Measurements from ENCODE around the gene NMD3. TPM values are rescaled to one million over a fixed set of nuclear protein-coding genes. Genes with fewer than 3 reads are reported as not detected.

The NMD3 gene
- total and polyA plus RNA-seq, 2 experiments from 2014 or later, result 27.8 to 52.5 TPM

DNA sequence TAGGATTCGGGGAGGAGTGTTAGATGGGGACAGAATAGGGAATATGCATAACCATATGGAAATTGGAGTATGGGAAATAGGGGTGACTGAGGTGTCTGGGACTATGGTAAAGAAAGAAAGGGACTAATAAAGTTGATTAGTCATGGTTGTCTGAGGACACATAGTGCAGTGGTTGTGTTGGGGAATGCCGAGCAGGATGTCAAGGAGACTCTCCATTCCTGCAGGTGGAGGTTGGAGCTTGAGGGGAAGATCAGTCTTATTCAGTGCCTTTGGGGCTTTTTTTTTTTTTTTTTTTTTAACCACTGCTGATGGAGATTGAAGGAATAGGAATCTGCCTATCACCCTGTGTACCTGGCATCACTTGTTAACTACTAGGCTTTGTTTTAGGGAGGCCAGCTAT, 10.8 kb downstream of the NMD3 start:
- H3K4me3 ChIP-seq, result no peak overlapping the region
- H3K27ac ChIP-seq, result no peak overlapping the region
- no peaks in the 10 kb centered on the region for H3K9me2 ChIP-seq (replicated peaks; ENCODE audit: insufficient read depth)
- no peaks in the 10 kb centered on the region for H3K4me1 ChIP-seq (ENCODE audit: insufficient read depth)
- H3K4me2 ChIP-seq, result no peak overlapping the region
- 98% methylated on average over 2 of the region's 2 CpGs for WGBS (ENCODE audit: low lambda C conversion rate, missing lambda C conversion rate)
- no peaks in the 10 kb centered on the region for H3K9me3 ChIP-seq (ENCODE audit: low read depth)
- H3K27me3 ChIP-seq, result no peaks in the 10 kb centered on the region
- no peak overlapping the region for H2AFZ ChIP-seq
- DNase-seq (ENCODE audit: low spot score), result no peak
- H4K20me1 ChIP-seq (ENCODE audit: insufficient read depth, poor library complexity, severe bottlenecking), result peaks cover 7% of the 10 kb centered on the region
- H3K79me2 ChIP-seq, result peaks cover 27% of the 10 kb centered on the region
- peaks cover 9% of the 10 kb centered on the region for H3K36me3 ChIP-seq (replicated peaks; ENCODE audit: insufficient read depth, low read depth)
- TF ChIP-seq, protein P1, sequence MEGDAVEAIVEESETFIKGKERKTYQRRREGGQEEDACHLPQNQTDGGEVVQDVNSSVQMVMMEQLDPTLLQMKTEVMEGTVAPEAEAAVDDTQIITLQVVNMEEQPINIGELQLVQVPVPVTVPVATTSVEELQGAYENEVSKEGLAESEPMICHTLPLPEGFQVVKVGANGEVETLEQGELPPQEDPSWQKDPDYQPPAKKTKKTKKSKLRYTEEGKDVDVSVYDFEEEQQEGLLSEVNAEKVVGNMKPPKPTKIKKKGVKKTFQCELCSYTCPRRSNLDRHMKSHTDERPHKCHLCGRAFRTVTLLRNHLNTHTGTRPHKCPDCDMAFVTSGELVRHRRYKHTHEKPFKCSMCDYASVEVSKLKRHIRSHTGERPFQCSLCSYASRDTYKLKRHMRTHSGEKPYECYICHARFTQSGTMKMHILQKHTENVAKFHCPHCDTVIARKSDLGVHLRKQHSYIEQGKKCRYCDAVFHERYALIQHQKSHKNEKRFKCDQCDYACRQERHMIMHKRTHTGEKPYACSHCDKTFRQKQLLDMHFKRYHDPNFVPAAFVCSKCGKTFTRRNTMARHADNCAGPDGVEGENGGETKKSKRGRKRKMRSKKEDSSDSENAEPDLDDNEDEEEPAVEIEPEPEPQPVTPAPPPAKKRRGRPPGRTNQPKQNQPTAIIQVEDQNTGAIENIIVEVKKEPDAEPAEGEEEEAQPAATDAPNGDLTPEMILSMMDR (IDR thresholded peaks at IDR 0.05; ENCODE audit: poor library complexity), result no peak
- TF ChIP-seq EZH2phosphoT487 (IDR thresholded peaks at IDR 0.05; ENCODE audit: low read depth, severe bottlenecking, unreplicated experiment), result no peak
- TF ChIP-seq EZH2 (IDR thresholded peaks at IDR 0.05; ENCODE audit: borderline replicate concordance), result no peak

DNA sequence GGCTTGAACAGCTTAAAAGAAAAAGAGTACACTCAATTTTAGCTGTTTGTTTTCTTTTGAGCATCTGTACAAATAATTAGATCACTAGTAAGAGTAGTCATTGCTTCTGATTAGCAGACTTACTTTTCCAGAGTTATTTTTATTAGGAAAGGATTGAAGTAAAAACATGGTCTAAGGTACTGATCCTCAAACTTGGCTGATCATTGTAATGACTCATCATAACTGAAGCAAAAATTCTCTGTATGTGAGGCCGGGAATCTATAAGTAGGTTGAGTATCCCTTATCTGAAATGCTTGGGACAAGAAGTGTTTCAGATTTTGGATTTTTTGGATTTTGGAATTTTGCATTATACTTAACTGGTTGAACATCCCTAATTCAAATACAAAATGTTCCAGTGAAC, 12.4 kb downstream of the NMD3 start:
- H3K27ac ChIP-seq, result no peak overlapping the region
- H3K36me3 ChIP-seq (replicated peaks; ENCODE audit: insufficient read depth, low read depth), result peaks cover 6% of the 10 kb centered on the region
- H3K27me3 ChIP-seq, result no peaks in the 10 kb centered on the region
- no peak overlapping the region for H3K4me3 ChIP-seq
- no peaks in the 10 kb centered on the region for H3K4me1 ChIP-seq (ENCODE audit: insufficient read depth)
- H3K9me3 ChIP-seq (ENCODE audit: low read depth), result no peaks in the 10 kb centered on the region
- TF ChIP-seq EZH2 (IDR thresholded peaks at IDR 0.05; ENCODE audit: borderline replicate concordance), result no peak
- TF ChIP-seq, protein P1 (IDR thresholded peaks at IDR 0.05; ENCODE audit: poor library complexity), result no peak
- no peak for TF ChIP-seq EZH2phosphoT487 (IDR thresholded peaks at IDR 0.05; ENCODE audit: low read depth, severe bottlenecking, unreplicated experiment)
- 98% methylated on average over 1 of the region's 1 CpG for WGBS (ENCODE audit: low lambda C conversion rate, missing lambda C conversion rate)
- H3K4me2 ChIP-seq, result no peak overlapping the region
- H3K79me2 ChIP-seq, result peaks cover 19% of the 10 kb centered on the region
- no peak overlapping the region for H2AFZ ChIP-seq
- DNase-seq (ENCODE audit: low spot score), result no peak
- no peaks in the 10 kb centered on the region for H3K9me2 ChIP-seq (replicated peaks; ENCODE audit: insufficient read depth)
- peaks cover 7% of the 10 kb centered on the region for H4K20me1 ChIP-seq (ENCODE audit: insufficient read depth, poor library complexity, severe bottlenecking)

- no peaks in the 10 kb centered on the region for H4K20me1 ChIP-seq (ENCODE audit: insufficient read depth, poor library complexity, severe bottlenecking)
- H3K36me3 ChIP-seq (replicated peaks; ENCODE audit: insufficient read depth, low read depth), result peaks cover 6% of the 10 kb centered on the region
Measured at GRCh38 chr3:161236240-161236639, 15.1 kb downstream of the NMD3 start.

More at GRCh38 chr3:161236240-161236639, 15.1 kb downstream of the NMD3 start:
- TF ChIP-seq EZH2phosphoT487 (IDR thresholded peaks at IDR 0.05; ENCODE audit: low read depth, severe bottlenecking, unreplicated experiment) (no peak), EZH2 (IDR thresholded peaks at IDR 0.05; ENCODE audit: borderline replicate concordance) (no peak)
- TF ChIP-seq, protein P1 (IDR thresholded peaks at IDR 0.05; ENCODE audit: poor library complexity), result no peak
- no peaks in the 10 kb centered on the region for H3K27me3 ChIP-seq
- no peak overlapping the region for H2AFZ ChIP-seq
- DNase-seq (ENCODE audit: low spot score), result no peak
- H3K79me2 ChIP-seq, result peaks cover 8% of the 10 kb centered on the region
- H3K4me3 ChIP-seq, result no peak overlapping the region
- H3K4me1 ChIP-seq (ENCODE audit: insufficient read depth), result no peaks in the 10 kb centered on the region
- WGBS (ENCODE audit: low lambda C conversion rate, missing lambda C conversion rate), result 98% methylated on average over 2 of the region's 2 CpGs
- H3K9me3 ChIP-seq (ENCODE audit: low read depth), result no peaks in the 10 kb centered on the region
- H3K27ac ChIP-seq, result no peak overlapping the region
- H3K9me2 ChIP-seq (replicated peaks; ENCODE audit: insufficient read depth), result no peaks in the 10 kb centered on the region
- no peak overlapping the region for H3K4me2 ChIP-seq

Data from hepatocyte (in vitro differentiated cells).